Measurements from ENCODE around the gene AGAP3.

DNA sequence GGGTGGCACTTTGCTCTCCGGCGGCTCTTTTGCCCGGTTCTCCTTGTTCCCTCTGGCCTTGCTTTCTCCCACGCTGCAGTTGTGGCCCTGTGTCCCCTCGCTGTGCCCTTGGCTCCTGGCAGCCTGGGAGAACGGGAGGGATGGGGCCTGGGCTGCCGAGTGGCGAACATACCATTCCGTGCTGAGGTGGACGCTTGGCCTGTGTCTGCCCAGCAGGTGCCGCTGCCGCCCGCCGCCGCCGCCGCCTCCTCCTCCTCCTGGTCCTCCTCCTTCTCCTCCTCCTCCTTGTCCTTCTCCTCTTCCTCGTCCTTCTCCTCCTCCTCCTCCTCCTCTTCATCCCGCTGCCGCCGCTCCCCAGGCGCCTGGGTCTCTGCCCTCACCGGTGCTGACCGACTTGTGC is 36.0 kb downstream of the AGAP3 start:
- TF ChIP-seq YY1 (IDR thresholded peaks at IDR 0.05; ENCODE audit: insufficient read depth, insufficient read length) (no peak), ZNF274 (IDR thresholded peaks at IDR 0.05; ENCODE audit: low read depth, low read length) (no peak), SUZ12 (IDR thresholded peaks at IDR 0.05; ENCODE audit: extremely low read depth, insufficient read depth, insufficient read length) (no peak)
